Uterus (tissue), 4 donors: ENCODE measurements around the gene C14orf132. TPM values are rescaled to one million over a fixed set of nuclear protein-coding genes. Genes with fewer than 3 reads are reported as not detected.

ENCODE experiments used
- DNase-seq, 2 donors: peaks; one replicate each; pipeline ENCODE4 v3.0.0-alpha.2; 2019 to 2020
- H3K27ac ChIP-seq, 2 donors: fragments of 200-600 bp; sonication (generic); 1 replicate in 1 of 2; 2 replicates in 1 of 2; pipeline ENCODE4 v1.5.1; 2016 to 2018
- H3K27me3 ChIP-seq, 2 donors: fragments of 200-600 bp; sonication (generic); one replicate each; pipeline ENCODE4 v1.5.1; 2018 to 2019; ENCODE audit warnings: control low read depth in 1 of 2
- H3K36me3 ChIP-seq, 2 donors: fragments of 200-600 bp; sonication (generic); one replicate each; pipeline ENCODE4 v1.5.1; 2019; ENCODE audit warnings: control low read depth in 1 of 2
- H3K4me1 ChIP-seq, 2 donors: fragments of 200-600 bp; sonication (generic); one replicate each; pipeline ENCODE4 v1.5.1; 2018 to 2019; ENCODE audit warnings: control low read depth in 1 of 2
- H3K4me3 ChIP-seq, 2 donors: fragments of 200-600 bp; sonication (generic); 1 replicate in 1 of 2; 2 replicates in 1 of 2; pipeline ENCODE4 v1.5.1; 2018 to 2019; ENCODE audit warnings: mild to moderate bottlenecking in 1 of 2
- H3K9me3 ChIP-seq, 2 donors: fragments of 200-600 bp; sonication (generic); one replicate each; pipeline ENCODE4 v1.5.1; 2019; ENCODE audit warnings: control low read depth in 1 of 2
- CTCF ChIP-seq, 4 experiments: fragments of 200-600 bp in 2 of 4; fragments of 450-650 bp in 2 of 4; sonication (generic) in 2 of 4; IDR thresholded peaks; one replicate each; pipeline ENCODE4 v1.5.1; 2016 to 2019; ENCODE audit warnings: antibody characterized with exemption in 4 of 4, mild to moderate bottlenecking in 2 of 4, moderate library complexity in 1 of 4
- POLR2A ChIP-seq, 2 donors: fragments of 450-650 bp; IDR thresholded peaks; one replicate each; pipeline ENCODE4 v1.6.1; 2016; ENCODE audit warnings: antibody characterized with exemption in 2 of 2, mild to moderate bottlenecking in 1 of 2, moderate library complexity in 1 of 2
- intact Hi-C: fragments of 100-400 bp; cut with DNase I; formaldehyde crosslinking; loops from one replicate; pipeline ENCODE4 v1.15.1; 2023; ENCODE audit warnings: low total_unique reads
- total RNA-seq, 4 donors: library from RNA; depleted of rRNA in 3 of 4; stranded (reverse); fragments of >200 nt in 3 of 4; gene quantifications; one replicate each; pipeline versions ENCODE4 v1.1.0 to v1.2.4, GENCODE V29; 2014 to 2023
- donor health status: DM: yes; HTN: yes; CAD: no.

C14orf132 gene
- total RNA-seq, 4 donors from 2014 or later: 10.5 to 60.1 (median 16.0) TPM

GRCh38 chr14:96055753-96056508 is 16.8 kb downstream of the C14orf132 start:
- Histone ChIP-seq H3K27ac (peak overlapping the region in 1 of 2 donors; percentile 91), H3K36me3 (no peaks in the 10 kb centered on the region)

GRCh38 chr14:96056509-96057422 is 17.6 kb downstream of the C14orf132 start:
- Histone ChIP-seq H3K4me3 (no peak overlapping the region), H3K27ac (no peak overlapping the region), H3K4me1 (peaks cover 0 to 23% of the 10 kb centered on the region in 2 donors), H3K27me3 (no peaks in the 10 kb centered on the region), H3K36me3 (no peaks in the 10 kb centered on the region), H3K9me3 (no peaks in the 10 kb centered on the region)
- no peak for DNase-seq
- TF ChIP-seq POLR2A (IDR thresholded peaks at IDR 0.05): no peak
- TF ChIP-seq CTCF (IDR thresholded peaks at IDR 0.05): no peak
- intact Hi-C loops: no loop called here

More at GRCh38 chr14:96055753-96056508, 16.8 kb downstream of the C14orf132 start:
- H3K9me3 ChIP-seq: no peaks in the 10 kb centered on the region
- no peak overlapping the region for H3K4me3 ChIP-seq
- peaks cover 0 to 23% of the 10 kb centered on the region in 2 donors for H3K4me1 ChIP-seq
- no peak for DNase-seq
- intact Hi-C loops: no loop called here
- H3K27me3 ChIP-seq: no peaks in the 10 kb centered on the region
- TF ChIP-seq POLR2A (IDR thresholded peaks at IDR 0.05) (no peak), CTCF (IDR thresholded peaks at IDR 0.05) (no peak)

- intact Hi-C loops: no loop called here
- DNase-seq: no peak
- Histone ChIP-seq H3K27me3 (no peaks in the 10 kb centered on the region), H3K4me1 (peaks cover 0 to 20% of the 10 kb centered on the region in 2 donors), H3K27ac (no peak overlapping the region), H3K4me3 (no peak overlapping the region), H3K36me3 (no peaks in the 10 kb centered on the region), H3K9me3 (no peaks in the 10 kb centered on the region)
- TF ChIP-seq CTCF (IDR thresholded peaks at IDR 0.05) (no peak), POLR2A (IDR thresholded peaks at IDR 0.05) (no peak)
Observed at GRCh38 chr14:96057738-96058137, 18.6 kb downstream of the C14orf132 start.

GRCh38 chr14:96058576-96059200 is 19.5 kb downstream of the C14orf132 start:
- no peak for DNase-seq
- TF ChIP-seq CTCF (IDR thresholded peaks at IDR 0.05) (no peak), POLR2A (IDR thresholded peaks at IDR 0.05) (no peak)
- no peaks in the 10 kb centered on the region for H3K27me3 ChIP-seq

More at GRCh38 chr14:96058576-96059200, 19.5 kb downstream of the C14orf132 start:
- Histone ChIP-seq H3K27ac (no peak overlapping the region), H3K4me1 (peaks cover 0 to 11% of the 10 kb centered on the region in 2 donors), H3K9me3 (no peaks in the 10 kb centered on the region), H3K36me3 (no peaks in the 10 kb centered on the region), H3K4me3 (no peak overlapping the region)
- intact Hi-C loops: no loop called here
